Measurements from ENCODE around the gene AURKA. TPM values are rescaled to one million over a fixed set of nuclear protein-coding genes. Genes with fewer than 3 reads are reported as not detected.

The AURKA gene
- total and polyA plus RNA-seq, 2 of the 8 experiments (the other 6 are each of a cell fraction or from before 2014, with no cell fraction given): 45.8 to 84.8 TPM

DNA sequence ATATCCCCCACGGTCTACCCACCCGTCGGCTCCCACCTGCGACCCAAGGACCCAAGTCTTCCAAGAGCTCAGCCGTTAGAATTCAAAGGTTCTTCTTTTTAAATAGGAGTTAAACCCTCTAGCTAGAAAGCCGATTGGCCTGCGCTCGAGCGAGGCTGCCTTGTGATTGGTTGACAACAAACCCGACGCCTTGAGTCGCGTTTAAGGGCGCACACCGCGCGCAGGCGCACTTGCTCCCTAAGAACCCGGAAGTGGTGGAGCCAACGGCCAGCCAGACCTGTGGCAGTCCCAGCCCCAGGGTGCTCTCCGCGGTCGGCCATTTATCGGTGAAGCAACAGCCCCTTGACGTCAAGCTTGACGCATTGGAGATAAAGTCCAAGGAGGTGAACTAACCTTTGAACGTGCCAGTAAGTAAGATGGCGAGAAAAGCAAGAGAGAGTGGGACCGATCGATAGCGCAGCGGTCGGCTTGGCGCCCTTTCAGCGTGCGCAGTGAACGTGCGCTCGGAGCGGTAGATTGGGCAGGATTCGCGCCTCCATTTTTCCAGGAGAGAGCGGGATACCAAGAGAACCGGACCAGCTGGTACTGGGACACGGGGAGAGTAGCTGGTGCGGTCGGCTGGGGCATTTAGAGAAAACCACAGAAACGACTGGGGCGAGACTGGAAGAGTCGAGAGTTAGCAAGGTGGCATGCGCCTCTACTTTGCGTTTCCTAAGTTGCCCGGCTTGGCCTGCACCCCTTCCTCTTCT is at the start of gene AURKA, which contains the start of gene CSTF1 (continued):
- TF ChIP-seq KDM4A (IDR thresholded peaks at IDR 0.05; ENCODE audit: low read depth, low read length, severe bottlenecking) (peak; percentile 36), RAD21 (IDR thresholded peaks at IDR 0.05 in 1 of 2, conservative IDR thresholded peaks at IDR 0.05 in 1 of 2; ENCODE audit: low read depth in 2 of 2, low read length in 2 of 2) (no peak), YY1 (IDR thresholded peaks at IDR 0.05; ENCODE audit: low read depth, low read length) (peak; percentile 99), ASH2L (IDR thresholded peaks at IDR 0.05; ENCODE audit: low read length) (peak; percentile 87), SUZ12 (IDR thresholded peaks at IDR 0.05; ENCODE audit: low read length) (no peak), GABPA (IDR thresholded peaks at IDR 0.05; ENCODE audit: borderline replicate concordance, insufficient read depth, low read length) (no peak), CHD1 (IDR thresholded peaks at IDR 0.05; ENCODE audit: low read depth, low read length) (no peak), MAX (IDR thresholded peaks at IDR 0.05) (peak; percentile 85), BRCA1 (IDR thresholded peaks at IDR 0.05; ENCODE audit: low read depth, low read length) (no peak), JUN (IDR thresholded peaks at IDR 0.05; ENCODE audit: low read depth, low read length) (no peak), BACH1 (IDR thresholded peaks at IDR 0.05; ENCODE audit: low read length) (no peak), CBX5 (IDR thresholded peaks at IDR 0.05; ENCODE audit: low read depth, low read length) (no peak), EZH2 (IDR thresholded peaks at IDR 0.05; ENCODE audit: low read depth, low read length, severe bottlenecking) (no peak), TCF12 (IDR thresholded peaks at IDR 0.05; ENCODE audit: low read depth, low read length) (no peak), CEBPB (IDR thresholded peaks at IDR 0.05; ENCODE audit: low read depth, low read length) (peak; percentile 99), CREB1 (IDR thresholded peaks at IDR 0.05) (peak; percentile 95), SIRT6 (IDR thresholded peaks at IDR 0.05; ENCODE audit: low read length) (no peak), SIN3A (conservative IDR thresholded peaks at IDR 0.05 in 1 of 2, IDR thresholded peaks at IDR 0.05 in 1 of 2; ENCODE audit: low read depth in 1 of 2, low read length in 2 of 2) (peak; percentile 72 to 94; a peak in 2 of 4 replicates), MAFK (IDR thresholded peaks at IDR 0.05; ENCODE audit: low read depth, low read length) (no peak), EGR1 (IDR thresholded peaks at IDR 0.05; ENCODE audit: borderline replicate concordance, low read depth, low read length) (0 out of 2 replicates have a peak, but pooled peaks have one; percentile 33), TBP (IDR thresholded peaks at IDR 0.05; ENCODE audit: low read depth, low read length) (peak; percentile 62), FOSL1 (IDR thresholded peaks at IDR 0.05; ENCODE audit: insufficient read depth, low read depth, low read length) (no peak)
- TF ChIP-seq, protein P1, sequence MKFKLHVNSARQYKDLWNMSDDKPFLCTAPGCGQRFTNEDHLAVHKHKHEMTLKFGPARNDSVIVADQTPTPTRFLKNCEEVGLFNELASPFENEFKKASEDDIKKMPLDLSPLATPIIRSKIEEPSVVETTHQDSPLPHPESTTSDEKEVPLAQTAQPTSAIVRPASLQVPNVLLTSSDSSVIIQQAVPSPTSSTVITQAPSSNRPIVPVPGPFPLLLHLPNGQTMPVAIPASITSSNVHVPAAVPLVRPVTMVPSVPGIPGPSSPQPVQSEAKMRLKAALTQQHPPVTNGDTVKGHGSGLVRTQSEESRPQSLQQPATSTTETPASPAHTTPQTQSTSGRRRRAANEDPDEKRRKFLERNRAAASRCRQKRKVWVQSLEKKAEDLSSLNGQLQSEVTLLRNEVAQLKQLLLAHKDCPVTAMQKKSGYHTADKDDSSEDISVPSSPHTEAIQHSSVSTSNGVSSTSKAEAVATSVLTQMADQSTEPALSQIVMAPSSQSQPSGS (IDR thresholded peaks at IDR 0.05; ENCODE audit: low read length): no peak

Measured in H1 (cell line).